ENCODE data around the gene HCFC1R1.

The HCFC1R1 gene

GRCh38 chr16:3003582-3004270, 20.0 kb downstream of the HCFC1R1 start (continued):
- TF ChIP-seq, protein P1, sequence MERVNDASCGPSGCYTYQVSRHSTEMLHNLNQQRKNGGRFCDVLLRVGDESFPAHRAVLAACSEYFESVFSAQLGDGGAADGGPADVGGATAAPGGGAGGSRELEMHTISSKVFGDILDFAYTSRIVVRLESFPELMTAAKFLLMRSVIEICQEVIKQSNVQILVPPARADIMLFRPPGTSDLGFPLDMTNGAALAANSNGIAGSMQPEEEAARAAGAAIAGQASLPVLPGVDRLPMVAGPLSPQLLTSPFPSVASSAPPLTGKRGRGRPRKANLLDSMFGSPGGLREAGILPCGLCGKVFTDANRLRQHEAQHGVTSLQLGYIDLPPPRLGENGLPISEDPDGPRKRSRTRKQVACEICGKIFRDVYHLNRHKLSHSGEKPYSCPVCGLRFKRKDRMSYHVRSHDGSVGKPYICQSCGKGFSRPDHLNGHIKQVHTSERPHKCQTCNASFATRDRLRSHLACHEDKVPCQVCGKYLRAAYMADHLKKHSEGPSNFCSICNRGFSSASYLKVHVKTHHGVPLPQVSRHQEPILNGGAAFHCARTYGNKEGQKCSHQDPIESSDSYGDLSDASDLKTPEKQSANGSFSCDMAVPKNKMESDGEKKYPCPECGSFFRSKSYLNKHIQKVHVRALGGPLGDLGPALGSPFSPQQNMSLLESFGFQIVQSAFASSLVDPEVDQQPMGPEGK (tag by site-specific recombination; IDR thresholded peaks at IDR 0.05), result peak; percentile 50; the same call in 1 of the 2 replicates
- TF ChIP-seq, protein P2, sequence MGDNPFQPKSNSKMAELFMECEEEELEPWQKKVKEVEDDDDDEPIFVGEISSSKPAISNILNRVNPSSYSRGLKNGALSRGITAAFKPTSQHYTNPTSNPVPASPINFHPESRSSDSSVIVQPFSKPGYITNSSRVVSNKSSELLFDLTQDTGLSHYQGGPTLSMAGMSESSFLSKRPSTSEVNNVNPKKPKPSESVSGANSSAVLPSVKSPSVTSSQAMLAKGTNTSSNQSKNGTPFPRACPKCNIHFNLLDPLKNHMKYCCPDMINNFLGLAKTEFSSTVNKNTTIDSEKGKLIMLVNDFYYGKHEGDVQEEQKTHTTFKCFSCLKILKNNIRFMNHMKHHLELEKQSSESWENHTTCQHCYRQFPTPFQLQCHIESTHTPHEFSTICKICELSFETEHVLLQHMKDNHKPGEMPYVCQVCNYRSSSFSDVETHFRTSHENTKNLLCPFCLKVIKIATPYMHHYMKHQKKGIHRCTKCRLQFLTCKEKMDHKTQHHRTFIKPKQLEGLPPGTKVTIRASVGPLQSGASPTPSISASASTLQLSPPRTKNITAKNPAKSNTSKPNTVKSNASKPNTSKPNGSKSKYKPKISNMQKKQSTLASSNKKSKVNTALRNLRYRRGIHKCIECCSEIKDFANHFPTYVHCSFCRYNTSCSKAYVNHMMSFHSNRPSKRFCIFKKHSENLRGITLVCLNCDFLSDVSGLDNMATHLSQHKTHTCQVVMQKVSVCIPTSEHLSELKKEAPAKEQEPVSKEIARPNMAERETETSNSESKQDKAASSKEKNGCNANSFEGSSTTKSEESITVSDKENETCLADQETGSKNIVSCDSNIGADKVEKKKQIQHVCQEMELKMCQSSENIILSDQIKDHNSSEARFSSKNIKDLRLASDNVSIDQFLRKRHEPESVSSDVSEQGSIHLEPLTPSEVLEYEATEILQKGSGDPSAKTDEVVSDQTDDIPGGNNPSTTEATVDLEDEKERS (tag by site-specific recombination; IDR thresholded peaks at IDR 0.05), result no peak
- no peak for TF ChIP-seq ZNF521 (tag by site-specific recombination; IDR thresholded peaks at IDR 0.05)
- TF ChIP-seq SP2 (tag by site-specific recombination; IDR thresholded peaks at IDR 0.05), result peak; percentile 100
- no peak for TF ChIP-seq YY2 (tag by site-specific recombination; IDR thresholded peaks at IDR 0.05)
- TF ChIP-seq ZNF747 (tag by site-specific recombination; IDR thresholded peaks at IDR 0.05), result no peak

DNA sequence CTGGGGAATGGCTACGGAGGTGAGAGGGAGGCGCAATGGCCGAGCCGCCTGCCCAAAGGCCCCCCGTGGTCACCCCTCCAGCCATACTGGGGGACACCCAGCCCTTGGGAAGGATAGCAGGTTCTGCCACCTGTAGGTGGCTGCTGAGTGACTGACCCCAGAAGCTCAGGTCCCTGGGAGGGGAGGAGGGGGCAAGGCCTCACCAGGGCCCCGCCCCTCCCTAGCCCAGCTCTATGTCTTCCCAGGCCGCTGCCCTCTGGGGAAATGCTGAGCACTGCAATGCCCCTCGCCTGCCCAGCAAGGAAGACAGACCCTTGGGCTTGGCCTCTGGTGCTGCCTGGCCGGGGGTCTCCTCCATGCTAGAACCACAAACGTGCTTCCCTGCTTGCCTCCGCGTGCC, 22.4 kb downstream of the HCFC1R1 start:
- no peak for TF ChIP-seq ZNF362 (tag by site-specific recombination; IDR thresholded peaks at IDR 0.05)
- no peak for TF ChIP-seq KLF10 (tag by site-specific recombination; IDR thresholded peaks at IDR 0.05)
- TF ChIP-seq ZSCAN4 (tag by site-specific recombination; IDR thresholded peaks at IDR 0.05), result no peak
- no peak for TF ChIP-seq ZBTB20 (tag by site-specific recombination; IDR thresholded peaks at IDR 0.05)
- no peak for TF ChIP-seq ZNF571 (tag by site-specific recombination; IDR thresholded peaks at IDR 0.05)
- TF ChIP-seq, protein P3, sequence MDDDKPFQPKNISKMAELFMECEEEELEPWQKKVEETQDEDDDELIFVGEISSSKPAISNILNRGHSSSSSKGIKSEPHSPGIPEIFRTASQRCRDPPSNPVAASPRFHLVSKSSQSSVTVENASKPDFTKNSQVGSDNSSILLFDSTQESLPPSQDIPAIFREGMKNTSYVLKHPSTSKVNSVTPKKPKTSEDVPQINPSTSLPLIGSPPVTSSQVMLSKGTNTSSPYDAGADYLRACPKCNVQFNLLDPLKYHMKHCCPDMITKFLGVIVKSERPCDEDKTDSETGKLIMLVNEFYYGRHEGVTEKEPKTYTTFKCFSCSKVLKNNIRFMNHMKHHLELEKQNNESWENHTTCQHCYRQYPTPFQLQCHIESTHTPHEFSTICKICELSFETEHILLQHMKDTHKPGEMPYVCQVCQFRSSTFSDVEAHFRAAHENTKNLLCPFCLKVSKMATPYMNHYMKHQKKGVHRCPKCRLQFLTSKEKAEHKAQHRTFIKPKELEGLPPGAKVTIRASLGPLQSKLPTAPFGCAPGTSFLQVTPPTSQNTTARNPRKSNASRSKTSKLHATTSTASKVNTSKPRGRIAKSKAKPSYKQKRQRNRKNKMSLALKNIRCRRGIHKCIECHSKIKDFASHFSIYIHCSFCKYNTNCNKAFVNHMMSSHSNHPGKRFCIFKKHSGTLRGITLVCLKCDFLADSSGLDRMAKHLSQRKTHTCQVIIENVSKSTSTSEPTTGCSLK (tag by site-specific recombination; IDR thresholded peaks at IDR 0.05), result no peak
- TF ChIP-seq FEZF1 (tag by site-specific recombination; IDR thresholded peaks at IDR 0.05), result no peak
- no peaks in the 10 kb centered on the region for H3K36me3 ChIP-seq (ENCODE audit: control insufficient read depth in 2 of 2, insufficient read depth in 1 of 2, low read length in 2 of 2)
- H3K4me1 ChIP-seq (ENCODE audit: control insufficient read depth, insufficient read depth, low read length), result no peaks in the 10 kb centered on the region
- CTCF ChIA-PET, result interaction anchor here (1.3 to 9.6 kb wide), 2 partner anchors 19 to 30 kb away, joined by 4 to 149 read pairs; partner anchors contain the start of gene TNFRSF12A
- H3K4me3 ChIP-seq (ENCODE audit: low read depth, low read length), result no peak overlapping the region
- no peaks in the 10 kb centered on the region for H3K9me3 ChIP-seq (ENCODE audit: control insufficient read depth, insufficient read depth, low read depth, low read length)
- H3K27ac ChIP-seq (ENCODE audit: extremely low read depth, low read depth, low read length), result no peak overlapping the region
- POLR2A ChIA-PET, result interaction anchor here (12.4 kb wide), 1 partner anchor 22 kb away, joined by 247 read pairs; the partner anchor contains the start of genes CLDN6, HCFC1R1, THOC6 and TNFRSF12A

All from HEK293 (cell line).